ENCODE measurements around the gene TNNT2.

Gene TNNT2

GRCh38 chr1:201313086-201313485 is 64.4 kb downstream of the TNNT2 start:
- no peak for DNase-seq (ENCODE audit: low spot score)

- DNase-seq (ENCODE audit: low spot score): no peak
These were observed 65.2 kb downstream of the TNNT2 start for GRCh38 chr1:201312298-201312697.

- peak; percentile 38 for DNase-seq (ENCODE audit: low spot score)
These were observed 66.0 kb downstream of the TNNT2 start for GRCh38 chr1:201311356-201312011.

GRCh38 chr1:201310986-201311355 is 66.5 kb downstream of the TNNT2 start:
- DNase-seq (ENCODE audit: low spot score): peak; percentile 75

- DNase-seq (ENCODE audit: low spot score): no peak
These were observed 67.1 kb downstream of the TNNT2 start for GRCh38 chr1:201310251-201310985.

- DNase-seq (ENCODE audit: low spot score): peak; percentile 76
These were observed 68.1 kb downstream of the TNNT2 start for GRCh38 chr1:201309416-201309815.
